GM23248 (cell line): ENCODE data around the gene NAPA. TPM values are rescaled to one million over a fixed set of nuclear protein-coding genes. Genes with fewer than 3 reads are reported as not detected.

Experiments
- DNase-seq: peaks from one replicate; pipeline ENCODE4 v3.0.0-alpha.2; 2015
- H2AFZ ChIP-seq: fragments of 200-600 bp; sonication (generic); 2 replicates; pipeline ENCODE4 v1.6.1; 2016; ENCODE audit warnings: antibody characterized with exemption
- H3F3A ChIP-seq: fragments of 200-600 bp; sonication (generic); 2 replicates; pipeline ENCODE4 v1.6.1; 2016; ENCODE audit warnings: mild to moderate bottlenecking, antibody characterized with exemption, mixed run types; ENCODE audit not compliant: insufficient read depth
- H3K27ac ChIP-seq: fragments of 200-600 bp; sonication (generic); 2 replicates; pipeline ENCODE4 v1.5.1; 2016; ENCODE audit warnings: mild to moderate bottlenecking
- H3K27me3 ChIP-seq: fragments of 200-600 bp; sonication (generic); replicated peaks from 2 replicates; pipeline ENCODE4 v1.6.1; 2016; ENCODE audit warnings: mild to moderate bottlenecking; ENCODE audit not compliant: insufficient read depth
- H3K36me3 ChIP-seq: fragments of 200-600 bp; sonication (generic); 2 replicates; pipeline ENCODE4 v1.6.1; 2016; ENCODE audit warnings: low read depth, mild to moderate bottlenecking
- H3K4me1 ChIP-seq: fragments of 200-600 bp; sonication (generic); 2 replicates; pipeline ENCODE4 v1.6.1; 2016; ENCODE audit warnings: mild to moderate bottlenecking; ENCODE audit not compliant: insufficient read depth
- H3K4me2 ChIP-seq: fragments of 200-600 bp; sonication (generic); one replicate; pipeline ENCODE4 v1.6.1; 2016; ENCODE audit warnings: mild to moderate bottlenecking; ENCODE audit not compliant: unreplicated experiment
- H3K4me3 ChIP-seq: fragments of 200-600 bp; sonication (generic); 2 replicates; pipeline ENCODE4 v1.5.1; 2016; ENCODE audit warnings: mild to moderate bottlenecking
- H3K79me2 ChIP-seq: fragments of 200-600 bp; sonication (generic); 2 replicates; pipeline ENCODE4 v1.6.1; 2016; ENCODE audit warnings: mild to moderate bottlenecking; ENCODE audit not compliant: insufficient read depth
- H3K9ac ChIP-seq: fragments of 200-600 bp; sonication (generic); 2 replicates; pipeline ENCODE4 v1.6.1; 2016; ENCODE audit warnings: mild to moderate bottlenecking
- H3K9me2 ChIP-seq: fragments of 200-600 bp; sonication (generic); 2 replicates; pipeline ENCODE4 v1.6.1; 2016; ENCODE audit warnings: mixed run types, mild to moderate bottlenecking, moderate library complexity; ENCODE audit not compliant: insufficient read depth
- H3K9me3 ChIP-seq: fragments of 200-600 bp; sonication (generic); one replicate; pipeline ENCODE4 v1.6.1; 2017; ENCODE audit warnings: low read depth
- H4K20me1 ChIP-seq: fragments of 200-600 bp; sonication (generic); 2 replicates; pipeline ENCODE4 v1.6.0; 2016; ENCODE audit not compliant: insufficient read depth
- EZH2 ChIP-seq: fragments of 200-600 bp; sonication (generic); IDR thresholded peaks from 2 replicates; pipeline ENCODE4 v1.6.1; 2018; ENCODE audit warnings: antibody characterized with exemption, mild to moderate bottlenecking; ENCODE audit not compliant: insufficient read depth, poor library complexity, severe bottlenecking
- EZH2phosphoT487 ChIP-seq: fragments of 200-600 bp; sonication (generic); IDR thresholded peaks from 2 replicates; pipeline ENCODE4 v1.6.1; 2018; ENCODE audit warnings: antibody characterized with exemption, moderate library complexity, mild to moderate bottlenecking, low read depth; ENCODE audit not compliant: insufficient read depth
- WGBS, 2 experiments: methylation state at CpG; one replicate each; pipeline ENCODE4 v1.1.6; 2015 to 2017; ENCODE audit warnings: low lambda C conversion rate in 2 of 2, low coverage in 1 of 2; ENCODE audit errors: missing lambda C conversion rate in 2 of 2; 5-methylcytosine and 5-hydroxymethylcytosine counted together
- in situ Hi-C: fragments of 300-500 bp; cut with MboI; formaldehyde crosslinking; loops from 2 replicates; pipeline ENCODE4 v1.15.0; 2020
- polyA plus RNA-seq: library from polyadenylated mRNA; unstranded; fragments of >200 nt; fragmentation: Nextera tagmentation; extraction: Ambion mirVana; gene quantifications from 2 replicates; pipeline ENCODE4 v1.2.1, GENCODE V29; 2016
- total RNA-seq: library from RNA; depleted of rRNA; stranded (reverse); fragments of >200 nt; shearing (Covaris generic); gene quantifications from 2 replicates; pipeline ENCODE4 v1.2.3, GENCODE V29; 2014

Gene NAPA
- total and polyA plus RNA-seq, 2 experiments from 2014 or later, result 94.1 to 183 TPM

GRCh38 chr19:47499863-47500830, 14.7 kb downstream of the NAPA start:
- no peaks in the 10 kb centered on the region for H3K27me3 ChIP-seq
- no peak overlapping the region for H3K27ac ChIP-seq
- no peak overlapping the region for H2AFZ ChIP-seq
- no peaks in the 10 kb centered on the region for H3K9me3 ChIP-seq
- H3K9ac ChIP-seq, result no peak overlapping the region
- H3K36me3 ChIP-seq, result peaks cover 13% of the 10 kb centered on the region; the same call in 1 of the 2 replicates
- no peaks in the 10 kb centered on the region for H3K9me2 ChIP-seq
- H3F3A ChIP-seq, result peaks cover 35% of the 10 kb centered on the region
- TF ChIP-seq EZH2phosphoT487 (no peak), EZH2 (no peak)
- no peak overlapping the region for H3K4me2 ChIP-seq
- no peaks in the 10 kb centered on the region for H4K20me1 ChIP-seq
- 88% methylated on average over 26 to 32 of the region's 32 CpGs for WGBS, 2 experiments
- no peak for DNase-seq
- no peak overlapping the region for H3K4me3 ChIP-seq
- in situ Hi-C loops, result no loop called here
- H3K4me1 ChIP-seq, result peaks cover 15% of the 10 kb centered on the region
- peaks cover 67% of the 10 kb centered on the region for H3K79me2 ChIP-seq

- no peak overlapping the region for H3K27ac ChIP-seq
Observed at GRCh38 chr19:47499371-47499770, 15.5 kb downstream of the NAPA start.

GRCh38 chr19:47498561-47498960, 16.3 kb downstream of the NAPA start:
- Histone ChIP-seq H3K9me3 (no peaks in the 10 kb centered on the region), H3K79me2 (peaks cover 51% of the 10 kb centered on the region), H3K36me3 (peaks cover 13% of the 10 kb centered on the region; the same call in 1 of the 2 replicates), H3K4me3 (no peak overlapping the region), H3F3A (peaks cover 26% of the 10 kb centered on the region), H3K9me2 (no peaks in the 10 kb centered on the region), H3K27me3 (no peaks in the 10 kb centered on the region), H3K4me1 (peaks cover 15% of the 10 kb centered on the region), H3K9ac (no peak overlapping the region), H3K4me2 (no peak overlapping the region), H3K27ac (no peak overlapping the region), H4K20me1 (no peaks in the 10 kb centered on the region), H2AFZ (no peak overlapping the region)
- no peak for TF ChIP-seq EZH2
- no peak for TF ChIP-seq EZH2phosphoT487
- no peak for DNase-seq
- in situ Hi-C loops, result no loop called here
- WGBS, 2 experiments, result 87 to 92% methylated on average over 5 of the region's 5 CpGs

More at GRCh38 chr19:47499371-47499770, 15.5 kb downstream of the NAPA start:
- Histone ChIP-seq H2AFZ (no peak overlapping the region), H3K79me2 (peaks cover 59% of the 10 kb centered on the region), H3K9me2 (no peaks in the 10 kb centered on the region), H3K9ac (no peak overlapping the region), H3F3A (peaks cover 32% of the 10 kb centered on the region), H3K27me3 (no peaks in the 10 kb centered on the region), H3K4me2 (no peak overlapping the region), H4K20me1 (no peaks in the 10 kb centered on the region), H3K4me3 (no peak overlapping the region), H3K9me3 (no peaks in the 10 kb centered on the region), H3K36me3 (peaks cover 13% of the 10 kb centered on the region; the same call in 1 of the 2 replicates), H3K4me1 (peaks cover 15% of the 10 kb centered on the region)
- WGBS, 2 experiments, result 90 to 94% methylated on average over 7 of the region's 7 CpGs
- in situ Hi-C loops, result no loop called here
- DNase-seq, result no peak
- TF ChIP-seq EZH2 (no peak), EZH2phosphoT487 (no peak)

GRCh38 chr19:47497821-47498520, 16.9 kb downstream of the NAPA start:
- Histone ChIP-seq H3K9ac (no peak overlapping the region), H3F3A (peaks cover 20% of the 10 kb centered on the region), H3K9me2 (no peaks in the 10 kb centered on the region), H3K4me3 (no peak overlapping the region), H3K9me3 (no peaks in the 10 kb centered on the region), H4K20me1 (no peaks in the 10 kb centered on the region), H3K27ac (no peak overlapping the region), H3K4me1 (peaks cover 15% of the 10 kb centered on the region), H3K36me3 (peaks cover 7% of the 10 kb centered on the region; the same call in 1 of the 2 replicates), H3K79me2 (peaks cover 45% of the 10 kb centered on the region), H3K4me2 (no peak overlapping the region), H2AFZ (no peak overlapping the region), H3K27me3 (no peaks in the 10 kb centered on the region)
- TF ChIP-seq EZH2 (no peak), EZH2phosphoT487 (no peak)
- WGBS, 2 experiments, result 92 to 95% methylated on average over 13 to 14 of the region's 14 CpGs
- in situ Hi-C loops, result no loop called here
- DNase-seq, result no peak
